ENCODE results near the gene EPSTI1. TPM values are rescaled to one million over a fixed set of nuclear protein-coding genes. Genes with fewer than 3 reads are reported as not detected.

The EPSTI1 gene
- total RNA-seq, 1 experiment from 2014 or later, result 6.3 TPM

- DNase-seq (ENCODE audit: low read depth), result no peak
These were observed 139.9 kb downstream of the EPSTI1 start for GRCh38 chr13:42852136-42852535.

DNA sequence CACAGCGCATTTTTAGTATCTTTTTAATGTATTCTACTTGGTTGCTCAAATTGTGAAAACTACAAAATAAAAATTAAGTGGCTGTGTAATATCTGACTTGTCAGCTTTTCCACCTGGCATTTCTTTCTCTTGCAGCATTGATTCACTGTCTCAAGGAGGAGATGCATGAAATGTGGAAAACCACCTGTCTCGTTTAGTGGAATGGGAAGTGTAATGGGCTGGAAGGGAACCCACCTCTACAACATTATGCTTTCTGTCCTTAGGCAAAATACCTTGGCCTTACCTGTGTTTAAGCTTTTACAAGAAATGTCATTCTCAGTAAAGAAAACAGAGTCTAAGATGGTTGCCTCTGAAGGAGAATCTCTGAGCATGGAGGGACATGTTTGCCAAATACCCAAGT lies 142.8 kb downstream of the EPSTI1 start:
- DNase-seq (ENCODE audit: low read depth), result no peak

- peak; percentile 93 for DNase-seq (ENCODE audit: low read depth)
These were observed 144.0 kb downstream of the EPSTI1 start for GRCh38 chr13:42847891-42848663.

- DNase-seq (ENCODE audit: low read depth), result peak; percentile 63
These were observed 154.9 kb downstream of the EPSTI1 start for GRCh38 chr13:42836930-42837690.

Other genes starting within 250 kb of the EPSTI1 start
- not detected in 2 replicates for gene FAM216B, start 210.7 kb downstream of the EPSTI1 start, total RNA-seq (2014; rRNA removed)
- 7.2 and 9.8 TPM in 2 replicates for gene DNAJC15, start 31.3 kb upstream of the EPSTI1 start, total RNA-seq (2014; rRNA removed)

Measured in LHCN-M2 (cell line).